Activated gamma-delta T cell treated with anti-CD3 and anti-CD28 coated beads, Interleukin-2, amount 50 U/mL, for 16 hours (primary cell): ENCODE results near the gene TLR4.

Source experiments
- DNase-seq: peaks from one replicate; pipeline ENCODE4 v3.0.0-alpha.2; 2020; ENCODE audit warnings: low read depth

The TLR4 gene

DNA sequence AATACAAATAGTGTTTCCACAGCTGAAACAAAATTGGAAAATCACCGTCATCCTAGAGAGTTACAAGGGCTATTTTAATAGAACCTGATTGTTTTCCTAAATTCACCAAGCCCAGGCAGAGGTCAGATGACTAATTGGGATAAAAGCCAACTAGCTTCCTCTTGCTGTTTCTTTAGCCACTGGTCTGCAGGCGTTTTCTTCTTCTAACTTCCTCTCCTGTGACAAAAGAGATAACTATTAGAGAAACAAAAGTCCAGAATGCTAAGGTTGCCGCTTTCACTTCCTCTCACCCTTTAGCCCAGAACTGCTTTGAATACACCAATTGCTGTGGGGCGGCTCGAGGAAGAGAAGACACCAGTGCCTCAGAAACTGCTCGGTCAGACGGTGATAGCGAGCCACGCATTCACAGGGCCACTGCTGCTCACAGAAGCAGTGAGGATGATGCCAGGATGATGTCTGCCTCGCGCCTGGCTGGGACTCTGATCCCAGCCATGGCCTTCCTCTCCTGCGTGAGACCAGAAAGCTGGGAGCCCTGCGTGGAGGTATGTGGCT, at the start of gene TLR4:
TSS of gene TLR4 (plus strand) at position 380 of the 552 bp plus-strand sequence. CDS start at position 450, 70 bp downstream.
- no peak for DNase-seq

DNA sequence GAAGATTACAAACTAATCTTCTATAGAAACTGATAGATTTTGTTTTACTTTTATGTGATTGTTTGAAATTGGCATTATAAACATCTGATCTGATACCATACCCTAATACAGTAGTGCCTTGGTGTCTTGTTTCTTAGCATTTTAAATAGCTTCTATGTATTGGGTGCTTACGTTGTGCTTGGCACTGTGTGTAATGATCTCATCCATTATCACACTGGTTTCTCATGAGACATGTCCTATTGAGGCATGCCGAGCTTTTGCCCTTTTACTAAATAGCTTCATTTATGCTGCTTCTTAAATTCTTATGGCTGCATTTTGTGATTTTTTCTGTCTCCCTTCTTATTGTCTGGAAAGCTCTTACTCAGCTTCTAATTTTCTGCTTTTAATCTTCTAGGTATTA, 48.2 kb upstream of the TLR4 start:
- no peak for DNase-seq

DNA sequence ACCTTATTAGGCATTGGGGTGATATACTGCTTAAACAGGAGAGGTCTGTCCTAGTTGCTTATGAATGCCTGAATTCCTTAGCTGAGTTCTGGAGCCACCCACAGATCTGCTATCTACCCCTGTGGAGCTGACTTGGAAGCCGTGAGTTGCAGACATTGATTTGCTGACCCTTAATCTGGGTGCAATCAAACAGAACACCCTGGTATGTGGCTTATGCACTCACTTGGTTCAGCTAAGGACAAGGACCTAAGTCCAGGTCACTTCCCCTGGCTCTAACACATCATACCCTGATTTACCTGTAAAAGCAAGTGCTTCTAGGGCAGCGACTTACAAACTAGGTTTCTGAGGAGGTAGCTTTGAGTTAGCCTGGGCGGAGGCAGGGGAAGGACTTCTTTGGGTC, 41.6 kb upstream of the TLR4 start:
- DNase-seq: no peak

DNA sequence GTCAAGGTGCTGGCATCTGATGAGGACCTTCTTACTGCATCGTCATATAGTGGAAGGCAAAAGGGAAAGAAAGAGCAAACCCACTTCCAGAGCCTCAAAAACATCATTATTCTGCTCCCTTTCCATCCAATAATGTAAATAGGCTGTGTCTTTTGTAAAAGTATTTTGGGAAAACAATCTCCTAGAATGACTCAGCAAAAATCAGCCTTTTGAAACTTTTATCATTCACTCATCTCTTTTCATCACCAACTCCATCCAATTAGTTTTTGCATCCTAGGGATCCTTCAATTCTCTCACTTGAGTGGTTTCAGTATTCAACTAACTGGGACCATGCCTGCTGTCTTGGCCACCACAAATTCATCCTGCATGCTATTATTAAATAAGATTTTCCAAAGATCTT, 39.8 kb upstream of the TLR4 start:
- no peak for DNase-seq

DNA sequence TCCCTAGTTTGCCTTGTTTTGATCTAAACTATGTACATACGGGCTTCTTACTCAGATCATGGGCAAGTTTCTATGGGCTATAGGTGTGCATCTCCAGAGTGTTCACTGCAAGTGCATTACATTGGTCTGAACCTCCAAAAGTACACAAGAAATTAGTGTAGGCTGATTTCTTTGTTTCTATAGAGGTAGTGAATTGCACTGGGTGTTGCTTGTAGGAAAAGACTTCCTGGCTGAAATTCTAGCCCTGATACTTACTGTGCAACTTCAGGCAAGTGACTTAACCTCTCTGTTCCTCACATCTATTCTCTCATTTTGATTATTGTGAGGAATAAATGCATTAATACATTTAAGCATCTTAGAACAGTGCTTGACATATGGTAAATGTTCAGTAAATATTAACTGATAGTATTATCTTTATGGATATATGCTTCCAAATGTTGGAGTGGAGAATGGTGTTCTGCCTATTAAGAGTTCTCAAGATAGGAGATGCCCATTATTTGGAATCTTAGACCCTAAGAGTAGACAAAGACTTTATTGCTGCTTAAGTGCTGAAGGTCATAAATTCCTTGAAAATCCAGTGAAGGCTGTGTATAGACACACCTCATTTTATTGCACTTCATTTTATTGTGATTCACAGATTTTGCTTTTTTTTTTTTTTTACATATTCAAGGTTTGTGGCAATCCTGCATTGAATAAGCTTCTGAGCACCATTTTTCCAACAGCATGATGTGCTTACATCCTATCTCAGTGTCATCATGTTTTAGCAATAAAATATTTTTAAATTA, 38.4 kb upstream of the TLR4 start:
- DNase-seq: no peak

DNA sequence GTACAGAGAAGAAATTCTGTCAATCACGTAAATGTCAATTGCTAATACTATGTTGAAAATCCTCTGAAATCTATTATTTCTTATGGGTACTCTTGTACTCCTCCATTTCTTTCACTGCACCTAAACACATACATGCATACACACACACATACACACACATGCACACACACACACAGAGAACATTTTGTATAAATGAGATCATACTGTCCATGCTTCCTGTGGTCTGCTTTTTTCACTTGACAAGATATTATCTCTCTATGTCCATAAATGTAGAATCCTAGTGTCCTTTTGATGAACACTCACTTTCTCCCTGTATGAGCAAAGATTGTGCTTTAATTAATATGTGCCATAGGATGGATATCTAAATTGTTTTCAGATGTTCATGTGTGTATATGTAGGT, 32.7 kb upstream of the TLR4 start:
- no peak for DNase-seq

DNA sequence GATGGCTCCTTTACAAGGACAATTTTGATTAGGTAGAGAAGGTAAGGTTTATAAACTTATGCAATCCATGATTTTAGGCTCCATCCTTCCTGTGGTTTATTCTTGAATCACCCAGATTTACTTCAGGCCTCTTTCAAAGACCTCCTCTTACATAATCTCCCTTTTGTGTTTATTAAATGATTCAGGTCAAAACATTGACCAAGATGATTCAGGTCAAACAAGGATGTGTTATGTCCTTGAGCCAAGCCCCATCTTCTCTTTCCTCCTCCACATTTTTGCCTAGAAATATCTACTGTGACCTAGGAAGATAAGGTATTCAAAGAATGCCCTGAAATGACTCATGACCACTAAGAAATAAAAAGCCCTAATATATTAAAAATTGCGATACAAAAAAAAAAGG, 31.8 kb upstream of the TLR4 start:
- no peak for DNase-seq

DNA sequence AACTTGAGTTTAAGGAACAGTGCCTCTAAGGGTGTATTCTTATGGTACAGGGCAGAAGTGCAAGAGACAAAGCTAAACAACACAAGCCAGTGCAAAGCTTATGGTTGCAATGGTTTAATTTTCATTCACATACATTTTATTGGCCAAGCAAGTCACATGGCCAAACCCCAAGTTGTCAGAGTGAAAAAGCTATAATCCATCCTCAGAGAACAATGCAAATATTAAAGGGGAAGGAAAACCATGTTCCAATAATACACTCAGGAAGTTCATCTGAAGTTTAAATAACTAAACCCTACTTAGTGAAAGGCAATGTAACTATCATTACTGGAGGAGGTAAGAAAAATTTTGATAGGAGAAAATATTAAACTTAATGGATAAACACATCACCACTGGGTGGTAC, 26.6 kb upstream of the TLR4 start:
- DNase-seq: no peak

DNA sequence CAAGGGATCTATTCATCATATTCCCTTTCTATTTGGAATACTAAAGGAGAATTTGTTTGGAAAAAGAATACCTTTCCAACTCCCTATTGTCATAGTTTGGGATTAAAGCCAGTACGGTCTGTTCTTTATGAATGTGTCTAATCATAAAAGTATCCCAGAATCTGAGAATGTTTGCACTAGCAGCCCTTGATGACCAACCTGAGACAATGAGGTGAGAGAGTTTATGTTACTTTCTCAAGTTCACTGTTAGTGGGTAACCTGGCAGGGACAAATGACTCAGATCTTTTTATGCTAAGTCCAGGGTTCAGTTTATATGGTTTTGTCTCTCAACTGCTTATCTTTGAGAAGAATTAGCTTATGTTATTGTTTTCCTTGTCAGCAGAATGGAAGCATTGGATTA, 25.3 kb upstream of the TLR4 start:
- DNase-seq: no peak

DNA sequence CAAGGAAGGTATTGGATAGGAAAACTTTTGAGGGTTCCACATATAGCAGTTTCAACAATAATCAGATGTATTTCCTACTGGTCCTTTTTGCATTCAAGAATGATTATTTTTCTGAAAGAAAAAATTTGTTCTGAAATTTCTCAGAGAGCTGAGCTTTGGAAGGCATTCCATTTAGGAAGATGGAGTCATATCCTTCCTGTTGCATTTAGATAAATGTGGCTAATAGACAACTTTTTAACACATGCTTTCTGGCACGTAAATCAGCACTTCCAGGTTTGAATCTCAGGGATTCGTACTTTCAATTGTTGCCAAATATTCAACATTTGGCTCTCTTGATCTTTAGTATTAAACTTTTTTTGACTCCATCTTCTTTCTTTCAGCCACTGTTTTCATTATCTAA, 24.8 kb upstream of the TLR4 start:
- DNase-seq: no peak

DNA sequence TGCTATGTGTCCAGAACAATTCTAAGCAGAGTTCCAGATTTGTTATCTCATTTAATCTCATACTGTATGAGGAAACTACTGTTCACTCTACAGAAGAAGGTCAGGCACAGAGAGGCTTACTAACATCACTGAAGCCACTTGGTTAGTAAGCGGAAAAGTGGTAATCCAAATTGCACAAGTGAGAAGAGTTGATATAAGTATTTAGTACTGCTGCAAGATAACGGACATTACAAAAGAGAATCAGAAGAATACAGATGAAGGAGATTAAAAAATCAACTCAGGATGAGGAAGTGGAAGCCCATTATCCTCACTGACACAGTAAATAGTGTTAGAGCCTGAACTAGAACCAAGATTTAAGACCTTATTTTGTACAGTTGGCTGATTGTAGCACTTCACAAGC, 22.3 kb upstream of the TLR4 start:
- no peak for DNase-seq

DNA sequence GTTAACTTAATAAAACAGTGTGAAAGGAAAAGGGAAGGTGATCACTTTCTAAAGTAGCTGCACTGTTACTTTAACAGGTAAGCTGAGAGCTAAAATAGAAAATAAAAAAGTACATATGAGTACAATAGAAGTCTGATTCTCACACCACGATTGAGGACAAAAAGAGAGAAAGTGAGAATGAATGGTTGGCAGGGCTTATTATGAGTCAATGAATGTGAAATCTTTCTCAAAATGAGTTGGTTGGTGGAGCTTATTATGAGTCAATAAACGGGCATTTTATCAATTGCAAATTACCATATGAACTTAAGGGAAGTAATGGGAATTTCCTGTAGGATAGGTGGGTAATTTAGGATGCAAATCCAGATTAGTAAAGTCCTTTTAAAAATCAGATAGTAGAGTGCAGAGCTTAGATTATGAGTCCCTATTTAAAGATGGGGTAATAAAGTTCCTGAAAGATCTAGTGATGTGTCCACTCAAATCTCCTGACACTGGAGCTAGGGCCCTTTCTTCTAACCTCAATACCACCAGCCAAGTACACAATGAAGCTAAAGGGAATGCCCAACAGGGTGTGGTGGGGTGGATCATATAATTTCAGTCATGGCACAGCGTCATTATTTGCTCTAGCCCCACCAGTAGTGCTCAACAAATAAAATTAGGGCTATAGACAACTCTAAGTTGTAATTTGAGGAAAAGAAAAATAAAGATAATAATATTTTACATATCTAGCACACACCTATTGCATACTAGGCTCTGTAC, 21.1 kb upstream of the TLR4 start:
- DNase-seq: no peak

DNA sequence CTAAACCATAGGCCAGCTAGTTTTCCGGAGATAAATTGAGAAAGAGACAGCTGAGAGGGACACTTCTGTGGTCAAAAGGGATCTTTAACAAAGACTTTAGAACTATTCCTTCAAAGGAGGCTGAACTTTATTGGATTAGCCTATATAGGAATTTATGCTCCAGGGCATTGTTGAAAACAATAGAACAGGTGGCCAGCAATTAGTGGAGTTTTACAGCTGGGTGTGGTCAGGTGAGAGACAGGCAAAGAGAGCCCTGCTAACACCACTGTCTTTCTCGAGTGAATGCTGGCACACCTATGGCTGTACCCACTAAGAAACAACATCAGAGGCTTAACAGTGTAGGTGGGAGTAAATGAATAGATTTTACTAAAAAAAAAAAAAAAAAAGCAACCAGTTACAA, 16.7 kb upstream of the TLR4 start:
- DNase-seq: no peak

DNA sequence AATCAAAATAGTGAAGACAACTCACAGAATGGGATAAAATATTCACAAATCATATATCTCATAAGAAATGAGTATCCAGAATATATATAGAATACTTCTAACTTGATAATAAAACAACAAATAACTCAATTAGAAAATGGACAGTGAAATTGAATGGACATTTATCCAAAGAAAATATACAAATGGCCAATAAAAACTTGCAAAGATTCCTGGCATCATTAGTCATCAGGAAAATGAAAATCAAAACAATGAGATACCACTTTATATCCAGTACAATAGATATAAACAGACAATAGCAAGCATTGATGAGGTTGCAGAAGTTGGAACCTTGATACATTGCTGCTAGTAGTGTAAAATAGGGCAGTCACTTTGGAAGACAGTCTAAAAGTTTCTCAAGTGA, 12.8 kb upstream of the TLR4 start:
- no peak for DNase-seq

DNA sequence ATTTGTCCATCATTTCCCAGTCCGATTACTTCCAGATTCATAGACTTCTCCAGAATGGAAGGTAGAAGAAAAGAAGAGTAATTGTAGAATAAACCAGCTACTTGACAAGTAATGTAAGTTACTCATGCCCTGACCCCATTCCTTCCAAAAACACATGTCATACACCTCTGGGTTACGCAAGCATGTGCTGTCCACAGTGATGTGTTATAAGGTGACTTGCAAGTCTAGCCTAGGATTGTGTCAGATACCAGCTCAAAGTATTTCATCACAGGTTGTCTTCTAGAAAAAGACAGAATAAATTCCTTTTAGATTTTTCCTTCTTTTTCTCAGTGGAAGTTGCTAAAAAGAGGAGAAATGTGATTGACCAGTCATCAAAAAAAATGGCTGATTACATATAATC, 8.0 kb upstream of the TLR4 start:
- no peak for DNase-seq

DNA sequence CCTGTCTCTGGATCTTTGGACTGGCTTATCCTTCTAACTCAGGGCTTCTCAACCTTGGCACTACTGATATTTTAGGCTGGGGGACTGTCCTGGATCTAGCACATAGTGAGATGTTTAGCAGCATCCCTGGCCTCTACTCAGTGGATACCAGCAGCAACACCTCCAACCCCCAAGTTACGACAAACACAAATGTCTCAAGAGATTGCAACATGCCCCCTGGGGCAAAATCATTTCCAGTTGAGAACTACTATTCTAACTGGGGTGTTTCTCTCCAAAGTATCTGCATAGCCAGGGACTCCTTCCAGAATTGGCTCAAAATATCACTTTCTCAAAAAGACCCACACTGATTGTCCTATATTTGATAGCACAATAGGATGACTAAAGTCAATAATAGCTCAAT, 7.2 kb upstream of the TLR4 start:
- no peak for DNase-seq

DNA sequence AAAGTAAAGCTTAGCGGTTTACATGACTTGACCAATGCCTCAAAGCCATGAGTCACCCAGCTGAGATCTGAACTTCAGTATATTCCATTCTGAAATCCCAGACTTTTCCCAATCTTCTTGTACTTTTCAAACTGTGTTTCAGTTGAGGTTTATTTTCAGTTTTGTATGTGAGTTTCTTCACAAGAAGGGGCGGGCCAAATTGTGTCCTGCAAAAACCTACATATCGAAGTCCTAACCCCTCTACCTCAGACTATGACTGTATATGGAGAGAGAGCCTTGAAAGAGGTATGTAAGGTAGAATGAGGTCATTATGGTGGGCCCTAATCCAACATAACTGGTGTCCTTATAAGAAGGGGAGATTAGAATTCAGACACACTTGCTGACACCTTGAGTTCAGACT, 666 bp upstream of the TLR4 start:
- no peak for DNase-seq

DNA sequence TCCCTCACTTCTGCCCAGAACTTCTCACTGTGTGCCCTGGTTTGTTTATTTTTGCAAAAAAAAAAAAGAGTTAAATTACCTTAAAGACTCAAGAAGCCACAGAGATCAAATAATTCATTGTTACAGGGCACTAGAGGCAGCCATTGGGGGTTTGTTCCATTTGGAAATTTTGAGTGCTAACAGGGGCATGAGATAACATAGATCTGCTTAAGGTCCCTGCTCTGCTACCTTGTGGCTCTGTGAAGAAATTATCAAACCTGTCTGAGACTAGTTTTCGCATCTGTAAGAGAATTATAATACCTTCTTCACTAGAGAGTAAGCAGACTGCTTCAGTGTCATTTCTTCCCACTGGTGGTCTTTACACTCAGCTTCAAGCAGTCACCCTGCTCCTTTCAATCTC, 394 bp downstream of the TLR4 start:
- no peak for DNase-seq

DNA sequence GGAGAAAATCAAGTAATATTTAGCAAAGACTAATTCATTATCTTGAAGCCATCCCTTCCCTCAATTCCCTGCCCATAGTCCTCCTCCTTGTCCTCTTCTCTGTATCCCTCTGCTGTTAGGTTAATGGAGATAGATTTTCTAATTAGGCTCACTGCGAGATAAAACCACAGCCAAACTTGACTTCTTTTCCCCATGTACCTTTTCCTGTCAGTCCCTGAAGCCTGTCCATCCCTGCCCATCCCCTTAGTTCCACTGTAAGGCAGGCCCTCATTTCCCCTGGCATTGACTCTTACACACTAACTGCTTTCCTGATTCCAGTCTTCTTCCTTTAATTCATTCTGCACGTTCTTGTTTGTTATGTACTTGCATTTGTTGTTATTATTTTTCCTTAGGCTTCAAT, 1.2 kb downstream of the TLR4 start:
- DNase-seq: no peak

DNA sequence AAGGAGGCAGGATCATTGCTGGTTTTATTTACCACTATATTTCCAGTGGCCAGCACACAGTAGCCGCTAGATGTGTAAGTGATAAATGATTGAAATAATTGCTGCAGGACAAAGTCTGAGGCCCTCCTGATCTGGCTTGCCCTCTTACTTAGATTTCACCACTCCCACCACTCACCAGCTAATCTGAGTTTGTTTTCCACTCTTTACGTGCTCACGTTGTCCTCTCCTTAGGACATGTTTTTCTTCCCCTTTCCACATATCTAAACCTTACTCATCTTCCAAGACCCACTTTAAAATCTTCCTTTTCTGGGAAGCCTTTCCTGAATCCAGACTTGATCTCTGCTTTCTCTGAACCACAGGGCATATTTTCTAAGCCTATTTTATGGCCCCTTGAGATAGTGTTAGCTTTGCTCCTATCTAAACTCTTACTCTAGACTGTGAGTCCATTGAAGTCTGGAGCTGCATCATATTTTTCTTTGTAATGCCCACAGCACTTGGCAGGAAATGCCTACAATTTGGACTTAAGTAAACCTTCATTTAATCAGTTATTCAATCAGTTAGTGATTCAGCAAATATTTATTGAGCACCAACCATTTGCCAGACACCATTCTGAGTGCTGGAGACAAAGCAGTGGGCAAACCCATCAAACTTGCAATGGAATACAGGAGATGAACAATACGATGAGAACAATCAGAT, 2.4 kb downstream of the TLR4 start:
- DNase-seq: no peak

DNA sequence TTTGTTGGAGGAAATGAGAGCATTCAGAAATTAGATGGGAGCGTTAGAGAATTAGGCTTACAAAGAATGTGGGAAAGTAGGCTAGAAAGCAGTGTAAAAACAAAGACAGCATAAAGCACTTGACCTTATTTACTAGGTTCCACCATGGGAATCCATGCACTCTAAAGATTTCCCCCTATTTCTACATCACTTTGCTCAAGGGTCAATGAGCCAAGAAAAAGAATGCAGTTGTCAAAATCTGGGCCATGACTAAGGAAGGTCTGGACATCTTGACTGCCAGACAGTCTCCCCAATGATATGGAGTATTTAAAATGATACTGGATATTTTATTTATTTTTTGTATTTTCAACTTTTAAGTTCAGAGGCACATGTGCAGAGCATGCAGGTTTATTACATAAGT, 3.4 kb downstream of the TLR4 start:
- DNase-seq: no peak

DNA sequence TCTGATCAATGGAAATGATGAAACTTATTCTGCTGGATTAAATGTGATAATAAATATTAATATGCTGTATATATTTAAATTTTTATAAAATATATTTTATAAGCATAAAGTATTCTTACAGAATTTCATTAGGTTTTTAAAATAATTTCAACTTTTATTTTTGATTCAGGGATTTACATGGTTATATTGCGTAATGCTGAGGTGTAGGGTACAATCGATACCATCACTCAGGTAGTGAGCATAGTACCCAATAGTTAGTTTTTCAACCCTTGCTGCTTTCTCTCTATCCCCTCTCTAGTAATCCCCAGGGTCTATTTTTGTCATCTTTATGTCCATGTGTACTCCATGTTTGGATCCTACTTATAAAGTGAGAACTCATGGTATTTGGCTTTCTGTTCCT, 5.7 kb downstream of the TLR4 start:
- DNase-seq: no peak

DNA sequence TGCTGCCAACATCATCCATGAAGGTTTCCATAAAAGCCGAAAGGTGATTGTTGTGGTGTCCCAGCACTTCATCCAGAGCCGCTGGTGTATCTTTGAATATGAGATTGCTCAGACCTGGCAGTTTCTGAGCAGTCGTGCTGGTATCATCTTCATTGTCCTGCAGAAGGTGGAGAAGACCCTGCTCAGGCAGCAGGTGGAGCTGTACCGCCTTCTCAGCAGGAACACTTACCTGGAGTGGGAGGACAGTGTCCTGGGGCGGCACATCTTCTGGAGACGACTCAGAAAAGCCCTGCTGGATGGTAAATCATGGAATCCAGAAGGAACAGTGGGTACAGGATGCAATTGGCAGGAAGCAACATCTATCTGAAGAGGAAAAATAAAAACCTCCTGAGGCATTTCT, 10.1 kb downstream of the TLR4 start:
- DNase-seq: no peak
